ENCODE data around the gene PTCRA.
"Not testable (repeated sequence)": the region's sequence is repeated elsewhere in the genome, so short reads cannot be mapped to it uniquely, and the experiment has no call there.

GRCh38 chr6:42880240-42880817, 35.5 kb upstream of the PTCRA start:
- not testable (repeated sequence) for TF ChIP-seq RARB (CRISPR knock-in tag; IDR thresholded peaks at IDR 0.05); PATZ1 (CRISPR knock-in tag; IDR thresholded peaks at IDR 0.05; ENCODE audit: borderline replicate concordance)
- TF ChIP-seq, protein P1, sequence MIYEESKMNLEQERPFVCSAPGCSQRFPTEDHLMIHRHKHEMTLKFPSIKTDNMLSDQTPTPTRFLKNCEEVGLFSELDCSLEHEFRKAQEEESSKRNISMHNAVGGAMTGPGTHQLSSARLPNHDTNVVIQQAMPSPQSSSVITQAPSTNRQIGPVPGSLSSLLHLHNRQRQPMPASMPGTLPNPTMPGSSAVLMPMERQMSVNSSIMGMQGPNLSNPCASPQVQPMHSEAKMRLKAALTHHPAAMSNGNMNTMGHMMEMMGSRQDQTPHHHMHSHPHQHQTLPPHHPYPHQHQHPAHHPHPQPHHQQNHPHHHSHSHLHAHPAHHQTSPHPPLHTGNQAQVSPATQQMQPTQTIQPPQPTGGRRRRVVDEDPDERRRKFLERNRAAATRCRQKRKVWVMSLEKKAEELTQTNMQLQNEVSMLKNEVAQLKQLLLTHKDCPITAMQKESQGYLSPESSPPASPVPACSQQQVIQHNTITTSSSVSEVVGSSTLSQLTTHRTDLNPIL (CRISPR knock-in tag; IDR thresholded peaks at IDR 0.05; ENCODE audit: low read depth): not testable (repeated sequence)
